ENCODE data around the gene ANO9.

- TF ChIP-seq CTCF (IDR thresholded peaks at IDR 0.05) (no peak), EP300 (IDR thresholded peaks at IDR 0.05) (no peak), POLR2A (IDR thresholded peaks at IDR 0.05) (no peak)
Measured at GRCh38 chr11:473415-473814, 31.6 kb upstream of the ANO9 start.
